RWPE2 (cell line): Measurements from ENCODE around the gene TKFC.

Experiments
- ATAC-seq: fragments of 200-7000 bp; cut with Tn5 transposase; 3 replicates; pipeline ENCODE4 v1.9.1; 2021; ENCODE audit warnings: low read depth
- DNase-seq: peaks from one replicate; pipeline ENCODE4 v3.0.0-alpha.2; 2020; ENCODE audit warnings: low spot score
- H3K27ac ChIP-seq: fragments of 450-650 bp; 2 replicates; pipeline ENCODE4 v1.5.1; 2017; ENCODE audit warnings: mild to moderate bottlenecking; ENCODE audit not compliant: poor library complexity, severe bottlenecking
- H3K27me3 ChIP-seq: fragments of 250-450 bp; sonication (Bioruptor Pico); 2 replicates; pipeline ENCODE4 v1.5.1; 2021; ENCODE audit warnings: mild to moderate bottlenecking, moderate library complexity; ENCODE audit not compliant: insufficient read depth, poor library complexity, severe bottlenecking
- H3K36me3 ChIP-seq: fragments of 250-450 bp; sonication (Bioruptor Pico); 2 replicates; pipeline ENCODE4 v1.5.1; 2020; ENCODE audit warnings: low read depth, mild to moderate bottlenecking, moderate library complexity
- H3K4me1 ChIP-seq: fragments of 250-450 bp; sonication (Bioruptor Pico); 2 replicates; pipeline ENCODE4 v1.5.1; 2021; ENCODE audit warnings: mild to moderate bottlenecking, moderate library complexity; ENCODE audit not compliant: insufficient read depth, poor library complexity, severe bottlenecking
- H3K4me3 ChIP-seq: fragments of 250-450 bp; sonication (Bioruptor Pico); 2 replicates; pipeline ENCODE4 v1.5.1; 2021; ENCODE audit warnings: mild to moderate bottlenecking, moderate library complexity; ENCODE audit not compliant: severe bottlenecking
- H3K9me3 ChIP-seq: fragments of 250-450 bp; sonication (Bioruptor Pico); 2 replicates; pipeline ENCODE4 v1.5.1; 2021; ENCODE audit warnings: mild to moderate bottlenecking, moderate library complexity; ENCODE audit not compliant: severe bottlenecking
- CTCF ChIP-seq: fragments of 450-650 bp; IDR thresholded peaks from one replicate; pipeline ENCODE4 v1.5.1; 2017; ENCODE audit warnings: mild to moderate bottlenecking, moderate library complexity; ENCODE audit not compliant: poor library complexity, severe bottlenecking

Gene TKFC

GRCh38 chr11:61370349-61371005 lies 37.4 kb downstream of the TKFC start:
- Histone ChIP-seq H3K4me3 (no peak overlapping the region), H3K27ac (peak overlapping the region; percentile 84), H3K36me3 (peaks cover 47% of the 10 kb centered on the region), H3K4me1 (peaks cover 18% of the 10 kb centered on the region), H3K9me3 (peaks cover 8% of the 10 kb centered on the region), H3K27me3 (no peaks in the 10 kb centered on the region)
- TF ChIP-seq CTCF = no peak
- DNase-seq = no peak
- no peak for ATAC-seq

GRCh38 chr11:61372659-61373420 lies 39.8 kb downstream of the TKFC start:
- no peak for TF ChIP-seq CTCF
- ATAC-seq (no peak), DNase-seq (no peak)
- Histone ChIP-seq H3K4me3 (no peak overlapping the region), H3K9me3 (peaks cover 8% of the 10 kb centered on the region), H3K36me3 (peaks cover 26% of the 10 kb centered on the region), H3K27ac (no peak overlapping the region), H3K27me3 (no peaks in the 10 kb centered on the region), H3K4me1 (peaks cover 20% of the 10 kb centered on the region)

- DNase-seq (no peak), ATAC-seq (no peak)
- no peak for TF ChIP-seq CTCF
- H3K27ac ChIP-seq = no peak overlapping the region
- no peaks in the 10 kb centered on the region for H3K27me3 ChIP-seq
- H3K4me1 ChIP-seq = peaks cover 15% of the 10 kb centered on the region
- no peak overlapping the region for H3K4me3 ChIP-seq
- peaks cover 8% of the 10 kb centered on the region for H3K9me3 ChIP-seq
- peaks cover 12% of the 10 kb centered on the region; the same call in 1 of the 2 replicates for H3K36me3 ChIP-seq
Observed at GRCh38 chr11:61375761-61376108, 42.7 kb downstream of the TKFC start.

GRCh38 chr11:61377461-61378160 lies 44.6 kb downstream of the TKFC start:
- Histone ChIP-seq H3K9me3 (peaks cover 6% of the 10 kb centered on the region), H3K4me1 (peaks cover 15% of the 10 kb centered on the region), H3K27me3 (no peaks in the 10 kb centered on the region), H3K27ac (peak overlapping the region; percentile 81), H3K36me3 (0 out of 2 replicates have a peak, but pooled peaks cover 9% of the 10 kb centered on the region), H3K4me3 (no peak overlapping the region)
- TF ChIP-seq CTCF = no peak
- ATAC-seq (no peak), DNase-seq (no peak)
